Fibroblast of lung (primary cell): ENCODE data around the gene PBLD. TPM values are rescaled to one million over a fixed set of nuclear protein-coding genes. Genes with fewer than 3 reads are reported as not detected.

Experiments used
- DNase-seq, 2 donors: peaks; one replicate each; pipeline versions ENCODE4 v3.0.0 to v3.0.0-alpha.2; 2010; ENCODE audit warnings: low read depth in 2 of 2
- H2AFZ ChIP-seq: 2 replicates; pipeline ENCODE4 v1.5.1; 2012; ENCODE audit warnings: low read length, control low read depth, inconsistent platforms
- H3K27ac ChIP-seq: 2 replicates; pipeline ENCODE4 v1.5.1; 2011; ENCODE audit warnings: low read length, control low read depth; ENCODE audit not compliant: insufficient read depth
- H3K27me3 ChIP-seq: 2 replicates; pipeline ENCODE4 v1.5.1; 2011; ENCODE audit warnings: mild to moderate bottlenecking, low read length; ENCODE audit not compliant: control insufficient read depth, insufficient read depth
- H3K36me3 ChIP-seq: 2 replicates; pipeline ENCODE4 v1.5.1; 2011; ENCODE audit warnings: low read length; ENCODE audit not compliant: control insufficient read depth, insufficient read depth
- H3K4me1 ChIP-seq: 2 replicates; pipeline ENCODE4 v1.5.1; 2011; ENCODE audit warnings: low read length; ENCODE audit not compliant: control insufficient read depth, insufficient read depth; ENCODE audit errors: extremely low read depth
- H3K4me2 ChIP-seq: 2 replicates; pipeline ENCODE4 v1.5.1; 2011; ENCODE audit warnings: low read length, control low read depth; ENCODE audit not compliant: insufficient read depth; ENCODE audit errors: extremely low read depth
- H3K4me3 ChIP-seq, 4 experiments: fragments of 200-600 bp in 1 of 4; sonication (generic) in 1 of 4; replicated peaks in 1 of 4; 2 replicates each; pipeline ENCODE4 v1.5.1; 2011 to 2016; ENCODE audit warnings: low read length in 4 of 4, low read depth in 3 of 4, mild to moderate bottlenecking in 3 of 4, control low read depth in 2 of 4, inconsistent platforms in 1 of 4, mixed read lengths in 1 of 4; ENCODE audit not compliant: insufficient read depth in 1 of 4; ENCODE audit errors: control extremely low read depth in 1 of 4
- H3K79me2 ChIP-seq: 2 replicates; pipeline ENCODE4 v1.5.1; 2012; ENCODE audit warnings: mild to moderate bottlenecking, low read length, inconsistent platforms; ENCODE audit not compliant: control insufficient read depth, insufficient read depth
- H3K9ac ChIP-seq: 2 replicates; pipeline ENCODE4 v1.5.1; 2011; ENCODE audit warnings: mild to moderate bottlenecking, low read length, control low read depth; ENCODE audit not compliant: insufficient read depth
- H3K9me3 ChIP-seq: 2 replicates; pipeline ENCODE4 v1.5.1; 2012; ENCODE audit warnings: low read depth, low read length; ENCODE audit not compliant: control insufficient read depth, insufficient read depth
- H4K20me1 ChIP-seq: 2 replicates; pipeline ENCODE4 v1.5.1; 2011; ENCODE audit warnings: low read length; ENCODE audit not compliant: control insufficient read depth, insufficient read depth; ENCODE audit errors: extremely low read depth
- EZH2 ChIP-seq: IDR thresholded peaks from 2 replicates; pipeline ENCODE4 v1.5.1; 2012; ENCODE audit warnings: low read length, control low read depth, mild to moderate bottlenecking; ENCODE audit errors: missing control alignments
- polyA plus RNA-seq, 2 donors: library from polyadenylated mRNA; depleted of rRNA in 1 of 2; stranded (reverse) in 1 of 2; unstranded in 1 of 2; fragments of >200 nt; gene quantifications; 2 replicates each; pipeline ENCODE4 v1.2.1, GENCODE V29; 2011 to 2012; ENCODE audit warnings: missing spikeins in 1 of 2
- total RNA-seq: library from RNA; depleted of rRNA; stranded (reverse); fragments of >200 nt; gene quantifications from 2 replicates; pipeline ENCODE4 v1.2.1, GENCODE V29; 2014
- TF ChIP-seq, protein P1 (sequence below), 2 donors: IDR thresholded peaks in 1 of 2; conservative IDR thresholded peaks in 1 of 2; 1 replicate in 1 of 2; 2 replicates in 1 of 2; pipeline ENCODE4 v1.5.1; 2011 to 2012; ENCODE audit warnings: low read length in 2 of 2, control low read depth in 1 of 2, inconsistent platforms in 1 of 2, low read depth in 1 of 2, mild to moderate bottlenecking in 1 of 2

PBLD gene
- total and polyA plus RNA-seq, 2 donors (not counting 1 experiment from before 2014, with no cell fraction given): 1.3 to 5.1 TPM

DNA sequence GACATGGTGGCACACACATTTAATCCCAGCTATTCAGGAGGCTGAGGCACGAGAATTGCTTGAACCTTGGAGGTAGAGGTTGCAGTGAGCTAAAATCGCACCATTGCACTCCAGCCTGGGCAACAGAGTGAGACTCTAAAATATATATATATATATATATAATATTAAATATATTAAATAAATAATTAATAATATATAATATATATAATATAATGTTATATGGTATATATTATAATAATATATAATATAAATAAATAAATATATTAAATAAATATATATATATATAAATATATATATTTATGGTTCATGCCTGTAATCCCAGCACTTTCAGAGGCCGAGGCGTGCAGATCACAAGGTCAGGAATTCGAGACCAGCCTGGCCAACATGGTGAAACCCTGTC lies 33.9 kb upstream of the PBLD start:
- DNase-seq: no peak
- Histone ChIP-seq H3K4me1 (no peaks in the 10 kb centered on the region), H3K79me2 (no peaks in the 10 kb centered on the region), H4K20me1 (no peaks in the 10 kb centered on the region), H3K4me2 (no peak overlapping the region), H3K9ac (no peak overlapping the region), H3K4me3 (no peak overlapping the region), H2AFZ (no peak overlapping the region), H3K27ac (no peak overlapping the region), H3K27me3 (no peaks in the 10 kb centered on the region), H3K9me3 (no peaks in the 10 kb centered on the region), H3K36me3 (no peaks in the 10 kb centered on the region)
- TF ChIP-seq, protein P1, sequence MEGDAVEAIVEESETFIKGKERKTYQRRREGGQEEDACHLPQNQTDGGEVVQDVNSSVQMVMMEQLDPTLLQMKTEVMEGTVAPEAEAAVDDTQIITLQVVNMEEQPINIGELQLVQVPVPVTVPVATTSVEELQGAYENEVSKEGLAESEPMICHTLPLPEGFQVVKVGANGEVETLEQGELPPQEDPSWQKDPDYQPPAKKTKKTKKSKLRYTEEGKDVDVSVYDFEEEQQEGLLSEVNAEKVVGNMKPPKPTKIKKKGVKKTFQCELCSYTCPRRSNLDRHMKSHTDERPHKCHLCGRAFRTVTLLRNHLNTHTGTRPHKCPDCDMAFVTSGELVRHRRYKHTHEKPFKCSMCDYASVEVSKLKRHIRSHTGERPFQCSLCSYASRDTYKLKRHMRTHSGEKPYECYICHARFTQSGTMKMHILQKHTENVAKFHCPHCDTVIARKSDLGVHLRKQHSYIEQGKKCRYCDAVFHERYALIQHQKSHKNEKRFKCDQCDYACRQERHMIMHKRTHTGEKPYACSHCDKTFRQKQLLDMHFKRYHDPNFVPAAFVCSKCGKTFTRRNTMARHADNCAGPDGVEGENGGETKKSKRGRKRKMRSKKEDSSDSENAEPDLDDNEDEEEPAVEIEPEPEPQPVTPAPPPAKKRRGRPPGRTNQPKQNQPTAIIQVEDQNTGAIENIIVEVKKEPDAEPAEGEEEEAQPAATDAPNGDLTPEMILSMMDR (conservative IDR thresholded peaks at IDR 0.05 in 1 of 2, IDR thresholded peaks at IDR 0.05 in 1 of 2; ENCODE audit: low read depth in 1 of 2, low read length in 2 of 2): no peak
- no peak for TF ChIP-seq EZH2

DNA sequence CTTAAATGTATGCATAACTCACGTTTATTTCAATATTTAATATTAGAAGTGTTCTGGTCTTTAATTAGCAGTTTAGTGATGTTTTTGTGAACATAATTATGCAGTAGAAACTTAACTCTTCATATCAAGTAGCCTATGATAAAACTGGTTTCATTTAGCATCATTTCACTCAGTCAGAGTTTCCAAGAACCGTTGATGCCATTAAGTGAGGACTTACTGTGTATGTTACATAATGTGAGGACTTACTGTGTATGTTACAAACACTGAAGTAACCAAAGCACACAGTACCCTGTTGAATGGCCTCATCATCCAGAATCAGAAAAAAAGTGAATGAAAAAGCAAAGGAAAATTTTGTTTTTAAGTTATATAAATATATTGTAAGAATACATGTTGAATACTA lies 32.9 kb upstream of the PBLD start:
- no peaks in the 10 kb centered on the region for H3K9me3 ChIP-seq
- no peak overlapping the region for H3K4me3 ChIP-seq
- no peak overlapping the region for H2AFZ ChIP-seq
- no peak for DNase-seq
- no peak overlapping the region for H3K27ac ChIP-seq
- no peak overlapping the region for H3K4me2 ChIP-seq
- TF ChIP-seq EZH2: no peak
- TF ChIP-seq, protein P1 (conservative IDR thresholded peaks at IDR 0.05 in 1 of 2, IDR thresholded peaks at IDR 0.05 in 1 of 2; ENCODE audit: low read depth in 1 of 2, low read length in 2 of 2): no peak
- no peaks in the 10 kb centered on the region for H3K27me3 ChIP-seq
- no peaks in the 10 kb centered on the region for H3K36me3 ChIP-seq
- no peak overlapping the region for H3K9ac ChIP-seq
- H3K79me2 ChIP-seq: no peaks in the 10 kb centered on the region
- H3K4me1 ChIP-seq: no peaks in the 10 kb centered on the region
- no peaks in the 10 kb centered on the region for H4K20me1 ChIP-seq

DNA sequence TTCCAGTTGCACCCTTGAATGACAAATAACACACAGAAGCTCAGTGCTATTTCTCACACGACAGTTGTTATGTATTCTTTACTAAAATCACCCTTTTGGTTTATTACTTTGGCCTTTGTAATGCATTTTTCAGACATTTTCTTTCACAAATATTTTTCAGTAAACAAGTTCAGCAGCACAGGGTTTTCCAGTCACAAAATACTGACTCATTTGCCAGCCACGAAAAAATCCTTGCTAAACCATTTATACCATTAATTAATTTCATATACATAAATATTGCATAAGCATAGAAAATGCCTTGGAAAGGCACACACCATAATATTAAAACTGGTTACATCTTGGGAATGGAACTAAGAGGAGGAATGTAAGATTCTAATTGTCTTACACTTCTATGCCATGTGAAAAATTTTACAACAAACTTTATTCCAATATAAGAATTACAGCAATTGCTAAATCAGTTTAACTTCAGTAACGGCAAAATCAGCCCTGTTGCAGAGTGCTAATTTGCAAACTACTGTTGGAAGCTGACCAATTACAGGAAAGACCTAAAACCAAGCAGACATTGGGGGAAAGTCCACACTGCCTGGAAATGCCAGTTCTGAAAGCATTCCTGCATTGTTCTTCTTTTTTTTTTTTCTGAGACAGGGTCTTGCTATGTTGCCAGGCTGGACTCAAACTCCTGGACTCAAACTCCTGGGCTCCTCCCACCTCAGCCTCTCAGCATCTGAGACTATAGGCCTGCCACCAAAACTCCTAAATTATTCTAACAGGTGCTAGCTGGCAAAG lies 31.6 kb upstream of the PBLD start:
- no peaks in the 10 kb centered on the region for H4K20me1 ChIP-seq
- H3K27me3 ChIP-seq: no peaks in the 10 kb centered on the region
- no peak overlapping the region for H3K27ac ChIP-seq
- no peaks in the 10 kb centered on the region for H3K9me3 ChIP-seq
- no peak overlapping the region for H3K4me2 ChIP-seq
- TF ChIP-seq EZH2: no peak
- TF ChIP-seq, protein P1 (conservative IDR thresholded peaks at IDR 0.05 in 1 of 2, IDR thresholded peaks at IDR 0.05 in 1 of 2; ENCODE audit: low read depth in 1 of 2, low read length in 2 of 2): no peak
- H2AFZ ChIP-seq: no peak overlapping the region
- H3K36me3 ChIP-seq: no peaks in the 10 kb centered on the region
- no peaks in the 10 kb centered on the region for H3K79me2 ChIP-seq
- H3K9ac ChIP-seq: no peak overlapping the region
- H3K4me3 ChIP-seq: no peak overlapping the region
- no peak for DNase-seq
- H3K4me1 ChIP-seq: no peaks in the 10 kb centered on the region
